HEK293 (cell line): ENCODE measurements around the gene SLC30A3.

Experiments used
- CTCF ChIA-PET: fragments of 350-600 bp; formaldehyde crosslinking; extraction: SDS; loops from one replicate; lab custom pipeline; 2021; ENCODE audit warnings: antibody characterized with exemption; lab: Yijun Ruan, JAX
- POLR2A ChIA-PET: fragments of 300-600 bp; formaldehyde crosslinking; extraction: SDS; loops from one replicate; lab custom pipeline; 2020; ENCODE audit warnings: antibody characterized with exemption, inconsistent platforms; lab: Yijun Ruan, JAX
- H3K27ac ChIP-seq: fragments of 200-500 bp; sonication (Bioruptor generic); 2 replicates; pipeline ENCODE4 v1.5.1; 2014; ENCODE audit warnings: low read depth, low read length, control low read depth, inconsistent platforms; ENCODE audit errors: extremely low read depth
- H3K36me3 ChIP-seq, 2 experiments: fragments of 200-500 bp in 1 of 2; sonication (Bioruptor generic) in 1 of 2; 1 replicate in 1 of 2; 2 replicates in 1 of 2; pipeline ENCODE4 v1.5.1; 2014 to 2017; ENCODE audit warnings: inconsistent platforms in 2 of 2, low read length in 2 of 2; ENCODE audit not compliant: control insufficient read depth in 2 of 2, insufficient read depth in 1 of 2
- H3K4me1 ChIP-seq: fragments of 200-500 bp; sonication (Bioruptor generic); 2 replicates; pipeline ENCODE4 v1.5.1; 2014; ENCODE audit warnings: mild to moderate bottlenecking, low read length, inconsistent platforms; ENCODE audit not compliant: control insufficient read depth, insufficient read depth
- H3K4me3 ChIP-seq: 2 replicates; pipeline ENCODE4 v1.5.1; 2011; ENCODE audit warnings: low read depth, mild to moderate bottlenecking, control low read depth, low read length, moderate library complexity
- H3K9me3 ChIP-seq: fragments of 200-500 bp; sonication (Bioruptor generic); 2 replicates; pipeline ENCODE4 v1.5.1; 2014; ENCODE audit warnings: low read depth, low read length, inconsistent platforms; ENCODE audit not compliant: control insufficient read depth, insufficient read depth
- GFI1B ChIP-seq: fragments of 450-650 bp; formaldehyde crosslinking; IDR thresholded peaks from 2 replicates; pipeline ENCODE4 v1.5.1; 2016; ENCODE audit warnings: missing biosample characterization, missing genetic modification characterization
- GLIS1 ChIP-seq: fragments of 450-650 bp; formaldehyde crosslinking; IDR thresholded peaks from 2 replicates; pipeline ENCODE4 v1.5.1; 2016; ENCODE audit warnings: missing biosample characterization, missing genetic modification characterization
- ZFP41 ChIP-seq: fragments of 450-650 bp; formaldehyde crosslinking; IDR thresholded peaks from 2 replicates; pipeline ENCODE4 v1.5.1; 2016; ENCODE audit warnings: missing biosample characterization, missing genetic modification characterization, borderline replicate concordance
- ZNF175 ChIP-seq: fragments of 450-650 bp; formaldehyde crosslinking; IDR thresholded peaks from 2 replicates; pipeline ENCODE4 v1.5.1; 2016; ENCODE audit warnings: missing biosample characterization, missing genetic modification characterization
- ZNF19 ChIP-seq: fragments of 450-650 bp; formaldehyde crosslinking; IDR thresholded peaks from 2 replicates; pipeline ENCODE4; 2016; ENCODE audit warnings: missing biosample characterization, missing genetic modification characterization, low read depth
- ZNF221 ChIP-seq: fragments of 450-650 bp; formaldehyde crosslinking; IDR thresholded peaks from 2 replicates; pipeline ENCODE4 v1.5.1; 2017; ENCODE audit warnings: missing biosample characterization, missing genetic modification characterization, borderline replicate concordance
- ZNF302 ChIP-seq: fragments of 450-650 bp; formaldehyde crosslinking; IDR thresholded peaks from 2 replicates; pipeline ENCODE4 v1.5.1; 2016; ENCODE audit warnings: missing biosample characterization, missing genetic modification characterization, low read depth
- ZNF37A ChIP-seq: fragments of 450-650 bp; IDR thresholded peaks from 2 replicates; pipeline ENCODE4 v1.5.1; 2018; ENCODE audit warnings: missing biosample characterization, missing genetic modification characterization
- ZNF416 ChIP-seq: fragments of 450-650 bp; formaldehyde crosslinking; IDR thresholded peaks from 2 replicates; pipeline ENCODE4 v1.5.1; 2016; ENCODE audit warnings: missing biosample characterization, missing genetic modification characterization
- ZNF423 ChIP-seq: fragments of 450-650 bp; formaldehyde crosslinking; IDR thresholded peaks from 2 replicates; pipeline ENCODE4 v1.5.1; 2016; ENCODE audit warnings: missing biosample characterization, missing genetic modification characterization
- ZNF664 ChIP-seq: fragments of 450-650 bp; formaldehyde crosslinking; IDR thresholded peaks from 2 replicates; pipeline ENCODE4 v1.5.1; 2016; ENCODE audit warnings: missing biosample characterization, missing genetic modification characterization
- ZNF670 ChIP-seq: fragments of 450-650 bp; formaldehyde crosslinking; IDR thresholded peaks from 2 replicates; pipeline ENCODE4 v1.5.1; 2016; ENCODE audit warnings: missing biosample characterization, missing genetic modification characterization, low read depth
- ZSCAN23 ChIP-seq: fragments of 450-650 bp; formaldehyde crosslinking; IDR thresholded peaks from 2 replicates; pipeline ENCODE4 v1.5.1; 2016; ENCODE audit warnings: missing biosample characterization, missing genetic modification characterization
- TF ChIP-seq, protein P1 (sequence below): fragments of 450-650 bp; formaldehyde crosslinking; conservative IDR thresholded peaks from 2 replicates; pipeline ENCODE4 v1.5.1; 2016; ENCODE audit warnings: low read depth, missing biosample characterization, missing genetic modification characterization
- TF ChIP-seq, protein P2 (sequence below): fragments of 450-650 bp; formaldehyde crosslinking; conservative IDR thresholded peaks from 2 replicates; pipeline ENCODE4 v1.5.1; 2016; ENCODE audit warnings: low read depth, missing biosample characterization, missing genetic modification characterization
- TF ChIP-seq, protein P3 (sequence below): fragments of 450-650 bp; formaldehyde crosslinking; IDR thresholded peaks from 2 replicates; pipeline ENCODE4 v1.5.1; 2016; ENCODE audit warnings: missing biosample characterization, missing genetic modification characterization, low read depth
- TF ChIP-seq, protein P4 (sequence below): fragments of 450-650 bp; formaldehyde crosslinking; IDR thresholded peaks from 2 replicates; pipeline ENCODE4 v1.5.1; 2016; ENCODE audit warnings: missing biosample characterization, missing genetic modification characterization
- TF ChIP-seq, protein P5 (sequence below): fragments of 450-650 bp; formaldehyde crosslinking; IDR thresholded peaks from 2 replicates; pipeline ENCODE4 v1.5.1; 2016; ENCODE audit warnings: missing biosample characterization, missing genetic modification characterization

SLC30A3 gene

DNA sequence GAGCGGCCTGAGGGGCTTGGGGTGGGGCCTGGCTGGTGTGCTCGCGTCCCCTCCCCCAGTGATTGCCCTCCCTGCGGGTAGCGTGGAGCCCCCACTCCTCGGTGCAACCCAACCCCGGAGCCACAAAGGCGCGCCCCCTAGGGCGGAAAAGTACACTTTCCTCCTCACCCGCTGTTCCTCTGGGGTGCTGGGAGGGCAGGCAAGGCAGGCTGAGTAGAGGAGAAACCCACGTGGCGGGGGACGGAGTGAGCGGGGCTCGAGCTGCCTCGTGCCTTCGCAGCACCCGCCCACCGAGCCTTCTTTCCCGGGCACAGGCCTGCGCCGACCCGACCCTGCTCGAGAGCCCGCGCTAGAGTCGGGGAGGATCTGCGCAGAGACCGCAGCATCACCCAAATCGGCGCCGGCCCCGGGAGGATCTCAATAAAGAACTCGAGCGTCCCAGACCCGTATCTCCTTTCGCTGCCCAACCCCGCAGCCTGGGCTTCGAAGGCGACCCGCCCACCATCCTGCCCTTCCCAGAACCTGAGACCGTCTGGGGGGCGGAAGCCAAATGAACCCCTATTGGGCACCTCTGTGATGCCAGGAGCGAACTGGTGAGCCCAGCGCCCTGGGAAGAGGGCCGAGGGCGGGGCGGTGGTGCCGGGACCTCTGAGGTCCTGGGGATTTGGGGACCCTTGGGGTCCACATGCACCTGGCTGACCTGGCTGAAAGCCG, 43.9 kb upstream of the SLC30A3 start:
- H3K4me3 ChIP-seq: no peak overlapping the region
- ChIA-PET POLR2A (no interaction called here), CTCF (interaction anchor here (0.6 to 17.4 kb wide), 2 partner anchors 17 to 24 kb away, joined by 3 to 211 read pairs; partner anchors contain the start of gene TRIM54)
- H3K36me3 ChIP-seq: peaks cover 0 to 22% of the 10 kb centered on the region in 2 experiments; a peak in 2 of 3 replicates
- H3K27ac ChIP-seq: no peak overlapping the region
- no peaks in the 10 kb centered on the region for H3K9me3 ChIP-seq
- no peaks in the 10 kb centered on the region for H3K4me1 ChIP-seq
- TF ChIP-seq ZNF302 (tag by site-specific recombination): no peak
- no peak for TF ChIP-seq ZNF664 (tag by site-specific recombination)
- TF ChIP-seq ZNF423 (tag by site-specific recombination): no peak
- TF ChIP-seq GLIS1 (tag by site-specific recombination): no peak
- TF ChIP-seq ZNF416 (tag by site-specific recombination): no peak
- TF ChIP-seq, protein P1, sequence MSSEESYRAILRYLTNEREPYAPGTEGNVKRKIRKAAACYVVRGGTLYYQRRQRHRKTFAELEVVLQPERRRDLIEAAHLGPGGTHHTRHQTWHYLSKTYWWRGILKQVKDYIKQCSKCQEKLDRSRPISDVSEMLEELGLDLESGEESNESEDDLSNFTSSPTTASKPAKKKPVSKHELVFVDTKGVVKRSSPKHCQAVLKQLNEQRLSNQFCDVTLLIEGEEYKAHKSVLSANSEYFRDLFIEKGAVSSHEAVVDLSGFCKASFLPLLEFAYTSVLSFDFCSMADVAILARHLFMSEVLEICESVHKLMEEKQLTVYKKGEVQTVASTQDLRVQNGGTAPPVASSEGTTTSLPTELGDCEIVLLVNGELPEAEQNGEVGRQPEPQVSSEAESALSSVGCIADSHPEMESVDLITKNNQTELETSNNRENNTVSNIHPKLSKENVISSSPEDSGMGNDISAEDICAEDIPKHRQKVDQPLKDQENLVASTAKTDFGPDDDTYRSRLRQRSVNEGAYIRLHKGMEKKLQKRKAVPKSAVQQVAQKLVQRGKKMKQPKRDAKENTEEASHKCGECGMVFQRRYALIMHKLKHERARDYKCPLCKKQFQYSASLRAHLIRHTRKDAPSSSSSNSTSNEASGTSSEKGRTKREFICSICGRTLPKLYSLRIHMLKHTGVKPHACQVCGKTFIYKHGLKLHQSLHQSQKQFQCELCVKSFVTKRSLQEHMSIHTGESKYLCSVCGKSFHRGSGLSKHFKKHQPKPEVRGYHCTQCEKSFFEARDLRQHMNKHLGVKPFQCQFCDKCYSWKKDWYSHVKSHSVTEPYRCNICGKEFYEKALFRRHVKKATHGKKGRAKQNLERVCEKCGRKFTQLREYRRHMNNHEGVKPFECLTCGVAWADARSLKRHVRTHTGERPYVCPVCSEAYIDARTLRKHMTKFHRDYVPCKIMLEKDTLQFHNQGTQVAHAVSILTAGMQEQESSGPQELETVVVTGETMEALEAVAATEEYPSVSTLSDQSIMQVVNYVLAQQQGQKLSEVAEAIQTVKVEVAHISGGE (tag by site-specific recombination): no peak

DNA sequence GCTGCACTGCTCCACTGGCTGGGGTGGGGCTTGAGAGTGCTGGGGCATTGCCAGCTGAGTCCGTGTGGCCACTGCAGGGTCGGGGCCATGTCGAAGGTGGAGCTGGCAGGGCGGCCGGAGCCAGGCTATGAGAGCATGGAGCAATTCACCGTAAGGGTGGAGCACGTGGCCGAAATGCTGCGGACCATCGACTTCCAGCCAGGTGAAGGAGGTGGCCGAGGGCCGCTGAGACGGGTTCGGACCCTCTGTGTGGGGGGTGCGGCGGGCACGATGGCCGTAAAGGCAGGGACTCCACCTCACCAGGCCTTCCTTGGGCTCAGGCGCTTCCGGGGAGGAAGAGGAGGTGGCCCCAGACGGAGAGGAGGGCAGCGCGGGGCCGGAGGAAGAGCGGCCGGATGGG, 43.3 kb upstream of the SLC30A3 start:
- CTCF ChIA-PET: interaction anchor here (0.6 to 17.4 kb wide), 4 partner anchors 17 to 210 kb away, joined by 3 to 211 read pairs (median 4); partner anchors contain the start of gene TRIM54
- no peak overlapping the region for H3K4me3 ChIP-seq
- no peaks in the 10 kb centered on the region for H3K9me3 ChIP-seq
- H3K36me3 ChIP-seq: peaks cover 0 to 16% of the 10 kb centered on the region in 2 experiments; a peak in 2 of 3 replicates
- no peaks in the 10 kb centered on the region for H3K4me1 ChIP-seq
- POLR2A ChIA-PET: no interaction called here
- H3K27ac ChIP-seq: no peak overlapping the region
- TF ChIP-seq ZFP41 (no peak), ZSCAN23 (tag by site-specific recombination) (no peak), ZNF670 (tag by site-specific recombination) (no peak), ZNF175 (tag by site-specific recombination) (no peak), ZNF19 (tag by site-specific recombination) (no peak), GFI1B (no peak), ZNF37A (tag by site-specific recombination) (no peak), ZNF221 (no peak)
- TF ChIP-seq, protein P2, sequence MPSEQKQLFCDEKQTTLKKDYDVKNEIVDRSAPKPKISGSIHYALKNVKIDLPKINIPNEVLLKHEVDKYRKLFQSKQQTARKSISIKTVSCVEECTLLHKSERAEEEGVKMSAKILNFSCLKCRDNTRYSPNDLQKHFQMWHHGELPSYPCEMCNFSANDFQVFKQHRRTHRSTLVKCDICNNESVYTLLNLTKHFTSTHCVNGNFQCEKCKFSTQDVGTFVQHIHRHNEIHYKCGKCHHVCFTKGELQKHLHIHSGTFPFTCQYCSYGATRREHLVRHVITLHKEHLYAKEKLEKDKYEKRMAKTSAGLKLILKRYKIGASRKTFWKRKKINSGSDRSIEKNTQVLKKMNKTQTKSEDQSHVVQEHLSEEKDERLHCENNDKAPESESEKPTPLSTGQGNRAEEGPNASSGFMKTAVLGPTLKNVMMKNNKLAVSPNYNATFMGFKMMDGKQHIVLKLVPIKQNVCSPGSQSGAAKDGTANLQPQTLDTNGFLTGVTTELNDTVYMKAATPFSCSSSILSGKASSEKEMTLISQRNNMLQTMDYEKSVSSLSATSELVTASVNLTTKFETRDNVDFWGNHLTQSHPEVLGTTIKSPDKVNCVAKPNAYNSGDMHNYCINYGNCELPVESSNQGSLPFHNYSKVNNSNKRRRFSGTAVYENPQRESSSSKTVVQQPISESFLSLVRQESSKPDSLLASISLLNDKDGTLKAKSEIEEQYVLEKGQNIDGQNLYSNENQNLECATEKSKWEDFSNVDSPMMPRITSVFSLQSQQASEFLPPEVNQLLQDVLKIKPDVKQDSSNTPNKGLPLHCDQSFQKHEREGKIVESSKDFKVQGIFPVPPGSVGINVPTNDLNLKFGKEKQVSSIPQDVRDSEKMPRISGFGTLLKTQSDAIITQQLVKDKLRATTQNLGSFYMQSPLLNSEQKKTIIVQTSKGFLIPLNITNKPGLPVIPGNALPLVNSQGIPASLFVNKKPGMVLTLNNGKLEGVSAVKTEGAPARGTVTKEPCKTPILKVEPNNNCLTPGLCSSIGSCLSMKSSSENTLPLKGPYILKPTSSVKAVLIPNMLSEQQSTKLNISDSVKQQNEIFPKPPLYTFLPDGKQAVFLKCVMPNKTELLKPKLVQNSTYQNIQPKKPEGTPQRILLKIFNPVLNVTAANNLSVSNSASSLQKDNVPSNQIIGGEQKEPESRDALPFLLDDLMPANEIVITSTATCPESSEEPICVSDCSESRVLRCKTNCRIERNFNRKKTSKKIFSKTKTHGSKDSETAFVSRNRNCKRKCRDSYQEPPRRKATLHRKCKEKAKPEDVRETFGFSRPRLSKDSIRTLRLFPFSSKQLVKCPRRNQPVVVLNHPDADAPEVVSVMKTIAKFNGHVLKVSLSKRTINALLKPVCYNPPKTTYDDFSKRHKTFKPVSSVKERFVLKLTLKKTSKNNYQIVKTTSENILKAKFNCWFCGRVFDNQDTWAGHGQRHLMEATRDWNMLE (tag by site-specific recombination): no peak
- TF ChIP-seq, protein P3, sequence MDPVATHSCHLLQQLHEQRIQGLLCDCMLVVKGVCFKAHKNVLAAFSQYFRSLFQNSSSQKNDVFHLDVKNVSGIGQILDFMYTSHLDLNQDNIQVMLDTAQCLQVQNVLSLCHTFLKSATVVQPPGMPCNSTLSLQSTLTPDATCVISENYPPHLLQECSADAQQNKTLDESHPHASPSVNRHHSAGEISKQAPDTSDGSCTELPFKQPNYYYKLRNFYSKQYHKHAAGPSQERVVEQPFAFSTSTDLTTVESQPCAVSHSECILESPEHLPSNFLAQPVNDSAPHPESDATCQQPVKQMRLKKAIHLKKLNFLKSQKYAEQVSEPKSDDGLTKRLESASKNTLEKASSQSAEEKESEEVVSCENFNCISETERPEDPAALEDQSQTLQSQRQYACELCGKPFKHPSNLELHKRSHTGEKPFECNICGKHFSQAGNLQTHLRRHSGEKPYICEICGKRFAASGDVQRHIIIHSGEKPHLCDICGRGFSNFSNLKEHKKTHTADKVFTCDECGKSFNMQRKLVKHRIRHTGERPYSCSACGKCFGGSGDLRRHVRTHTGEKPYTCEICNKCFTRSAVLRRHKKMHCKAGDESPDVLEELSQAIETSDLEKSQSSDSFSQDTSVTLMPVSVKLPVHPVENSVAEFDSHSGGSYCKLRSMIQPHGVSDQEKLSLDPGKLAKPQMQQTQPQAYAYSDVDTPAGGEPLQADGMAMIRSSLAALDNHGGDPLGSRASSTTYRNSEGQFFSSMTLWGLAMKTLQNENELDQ (tag by site-specific recombination): no peak
- TF ChIP-seq, protein P4, sequence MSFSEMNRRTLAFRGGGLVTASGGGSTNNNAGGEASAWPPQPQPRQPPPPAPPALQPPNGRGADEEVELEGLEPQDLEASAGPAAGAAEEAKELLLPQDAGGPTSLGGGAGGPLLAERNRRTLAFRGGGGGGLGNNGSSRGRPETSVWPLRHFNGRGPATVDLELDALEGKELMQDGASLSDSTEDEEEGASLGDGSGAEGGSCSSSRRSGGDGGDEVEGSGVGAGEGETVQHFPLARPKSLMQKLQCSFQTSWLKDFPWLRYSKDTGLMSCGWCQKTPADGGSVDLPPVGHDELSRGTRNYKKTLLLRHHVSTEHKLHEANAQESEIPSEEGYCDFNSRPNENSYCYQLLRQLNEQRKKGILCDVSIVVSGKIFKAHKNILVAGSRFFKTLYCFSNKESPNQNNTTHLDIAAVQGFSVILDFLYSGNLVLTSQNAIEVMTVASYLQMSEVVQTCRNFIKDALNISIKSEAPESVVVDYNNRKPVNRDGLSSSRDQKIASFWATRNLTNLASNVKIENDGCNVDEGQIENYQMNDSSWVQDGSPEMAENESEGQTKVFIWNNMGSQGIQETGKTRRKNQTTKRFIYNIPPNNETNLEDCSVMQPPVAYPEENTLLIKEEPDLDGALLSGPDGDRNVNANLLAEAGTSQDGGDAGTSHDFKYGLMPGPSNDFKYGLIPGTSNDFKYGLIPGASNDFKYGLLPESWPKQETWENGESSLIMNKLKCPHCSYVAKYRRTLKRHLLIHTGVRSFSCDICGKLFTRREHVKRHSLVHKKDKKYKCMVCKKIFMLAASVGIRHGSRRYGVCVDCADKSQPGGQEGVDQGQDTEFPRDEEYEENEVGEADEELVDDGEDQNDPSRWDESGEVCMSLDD (tag by site-specific recombination): no peak
- TF ChIP-seq, protein P5, sequence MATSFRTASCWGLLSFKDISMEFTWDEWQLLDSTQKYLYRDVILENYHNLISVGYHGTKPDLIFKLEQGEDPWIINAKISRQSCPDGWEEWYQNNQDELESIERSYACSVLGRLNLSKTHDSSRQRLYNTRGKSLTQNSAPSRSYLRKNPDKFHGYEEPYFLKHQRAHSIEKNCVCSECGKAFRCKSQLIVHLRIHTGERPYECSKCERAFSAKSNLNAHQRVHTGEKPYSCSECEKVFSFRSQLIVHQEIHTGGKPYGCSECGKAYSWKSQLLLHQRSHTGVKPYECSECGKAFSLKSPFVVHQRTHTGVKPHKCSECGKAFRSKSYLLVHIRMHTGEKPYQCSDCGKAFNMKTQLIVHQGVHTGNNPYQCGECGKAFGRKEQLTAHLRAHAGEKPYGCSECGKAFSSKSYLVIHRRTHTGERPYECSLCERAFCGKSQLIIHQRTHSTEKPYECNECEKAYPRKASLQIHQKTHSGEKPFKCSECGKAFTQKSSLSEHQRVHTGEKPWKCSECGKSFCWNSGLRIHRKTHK: no peak
